ENCODE results near the gene OAS2.
"Not testable (repeated sequence)": the region's sequence is repeated elsewhere in the genome, so short reads cannot be mapped to it uniquely, and the experiment has no call there.

The OAS2 gene

GRCh38 chr12:112942572-112942971 is 35.7 kb upstream of the OAS2 start:
- Mint-ChIP-seq H3K27ac (peak overlapping the region in 1 of 2 donors; percentile 74), H3K27me3 (no peaks in the 10 kb centered on the region), H3K36me3 (ENCODE audit: insufficient read depth) (peaks cover 18% of the 10 kb centered on the region), H3K4me1 (ENCODE audit: low read depth in 2 of 2) (peaks cover 16 to 20% of the 10 kb centered on the region in 2 donors), H3K9me3 (no peaks in the 10 kb centered on the region), H3K4me3 (no peak overlapping the region)
- ATAC-seq (replicated peaks) (no peak), DNase-seq (no peak)

GRCh38 chr12:112944024-112944690 is 34.2 kb upstream of the OAS2 start:
- Mint-ChIP-seq H3K36me3 (ENCODE audit: insufficient read depth) (peaks cover 18% of the 10 kb centered on the region), H3K9me3 (no peaks in the 10 kb centered on the region), H3K27me3 (no peaks in the 10 kb centered on the region), H3K4me3 (no peak overlapping the region), H3K4me1 (ENCODE audit: low read depth in 2 of 2) (peaks cover 10 to 11% of the 10 kb centered on the region in 2 donors), H3K27ac (no peak overlapping the region)
- ATAC-seq (replicated peaks) = no peak
- DNase-seq = no peak

GRCh38 chr12:112945515-112945914 is 32.8 kb upstream of the OAS2 start:
- Mint-ChIP-seq H3K27ac (no peak overlapping the region), H3K4me1 (ENCODE audit: low read depth in 2 of 2) (no peaks in the 10 kb centered on the region), H3K36me3 (ENCODE audit: insufficient read depth) (peaks cover 28% of the 10 kb centered on the region), H3K27me3 (no peaks in the 10 kb centered on the region), H3K9me3 (no peaks in the 10 kb centered on the region), H3K4me3 (no peak overlapping the region)
- DNase-seq (no peak), ATAC-seq (replicated peaks) (no peak)

GRCh38 chr12:112946236-112947000 is 31.9 kb upstream of the OAS2 start:
- Mint-ChIP-seq H3K4me3 (no peak overlapping the region), H3K27ac (no peak overlapping the region), H3K9me3 (no peaks in the 10 kb centered on the region), H3K4me1 (ENCODE audit: low read depth in 2 of 2) (no peaks in the 10 kb centered on the region), H3K27me3 (no peaks in the 10 kb centered on the region), H3K36me3 (ENCODE audit: insufficient read depth) (peaks cover 36% of the 10 kb centered on the region)
- no peak for DNase-seq
- no peak for ATAC-seq (replicated peaks)

- H3K4me3 Mint-ChIP-seq = no peak overlapping the region
- H3K27ac Mint-ChIP-seq = no peak overlapping the region
- H3K4me1 Mint-ChIP-seq (ENCODE audit: low read depth in 2 of 2) = no peaks in the 10 kb centered on the region
- peaks cover 35% of the 10 kb centered on the region for H3K36me3 Mint-ChIP-seq (ENCODE audit: insufficient read depth)
- H3K9me3 Mint-ChIP-seq = no peaks in the 10 kb centered on the region
- ATAC-seq (replicated peaks) (no peak), DNase-seq (no peak)
- H3K27me3 Mint-ChIP-seq = no peaks in the 10 kb centered on the region
Observed at GRCh38 chr12:112947314-112947713, 31.0 kb upstream of the OAS2 start.

GRCh38 chr12:112947761-112948160 is 30.6 kb upstream of the OAS2 start:
- Mint-ChIP-seq H3K4me3 (no peak overlapping the region), H3K4me1 (ENCODE audit: low read depth in 2 of 2) (no peaks in the 10 kb centered on the region), H3K9me3 (no peaks in the 10 kb centered on the region), H3K27ac (peak overlapping the region in 1 of 2 donors; percentile 46), H3K27me3 (no peaks in the 10 kb centered on the region), H3K36me3 (ENCODE audit: insufficient read depth) (peaks cover 38% of the 10 kb centered on the region)
- ATAC-seq (replicated peaks) (no peak), DNase-seq (no peak)

GRCh38 chr12:112948806-112949205 is 29.5 kb upstream of the OAS2 start:
- Mint-ChIP-seq H3K27ac (no peak overlapping the region), H3K36me3 (ENCODE audit: insufficient read depth) (peaks cover 38% of the 10 kb centered on the region), H3K4me3 (no peak overlapping the region), H3K4me1 (ENCODE audit: low read depth in 2 of 2) (no peaks in the 10 kb centered on the region), H3K9me3 (no peaks in the 10 kb centered on the region), H3K27me3 (no peaks in the 10 kb centered on the region)
- DNase-seq (no peak), ATAC-seq (replicated peaks) (no peak)

GRCh38 chr12:112950701-112951100 is 27.6 kb upstream of the OAS2 start:
- H3K36me3 Mint-ChIP-seq (ENCODE audit: insufficient read depth) = peaks cover 23% of the 10 kb centered on the region
- ATAC-seq (replicated peaks) = no peak

GRCh38 chr12:112957125-112957524 is 21.2 kb upstream of the OAS2 start:
- H3K27ac Mint-ChIP-seq; H3K36me3 Mint-ChIP-seq (ENCODE audit: insufficient read depth); ATAC-seq (replicated peaks): not testable (repeated sequence)

More at GRCh38 chr12:112950701-112951100, 27.6 kb upstream of the OAS2 start:
- H3K27me3 Mint-ChIP-seq = no peaks in the 10 kb centered on the region
- no peak overlapping the region for H3K4me3 Mint-ChIP-seq
- no peaks in the 10 kb centered on the region for H3K9me3 Mint-ChIP-seq
- H3K4me1 Mint-ChIP-seq (ENCODE audit: low read depth in 2 of 2) = no peaks in the 10 kb centered on the region
- DNase-seq = no peak
- H3K27ac Mint-ChIP-seq = no peak overlapping the region

GRCh38 chr12:112961074-112961473 is 17.2 kb upstream of the OAS2 start:
- Mint-ChIP-seq H3K4me1 (ENCODE audit: low read depth in 2 of 2) (peaks cover 6% of the 10 kb centered on the region in 2 donors), H3K27ac (no peak overlapping the region), H3K27me3 (no peaks in the 10 kb centered on the region), H3K9me3 (no peaks in the 10 kb centered on the region), H3K36me3 (ENCODE audit: insufficient read depth) (peaks cover 21% of the 10 kb centered on the region), H3K4me3 (no peak overlapping the region)
- DNase-seq (no peak), ATAC-seq (replicated peaks) (no peak)

More at GRCh38 chr12:112957125-112957524, 21.2 kb upstream of the OAS2 start:
- not testable (repeated sequence) for H3K9me3 Mint-ChIP-seq; H3K4me3 Mint-ChIP-seq; DNase-seq; H3K4me1 Mint-ChIP-seq (ENCODE audit: low read depth in 2 of 2); H3K27me3 Mint-ChIP-seq

GRCh38 chr12:112961536-112961935 is 16.8 kb upstream of the OAS2 start:
- no peak overlapping the region for H3K27ac Mint-ChIP-seq
- no peak for ATAC-seq (replicated peaks)
- H3K27me3 Mint-ChIP-seq = no peaks in the 10 kb centered on the region

GRCh38 chr12:112962561-112962960 is 15.8 kb upstream of the OAS2 start:
- Mint-ChIP-seq H3K9me3 (no peaks in the 10 kb centered on the region), H3K27me3 (no peaks in the 10 kb centered on the region), H3K4me1 (ENCODE audit: low read depth in 2 of 2) (peaks cover 4 to 6% of the 10 kb centered on the region in 2 donors), H3K36me3 (ENCODE audit: insufficient read depth) (peaks cover 26% of the 10 kb centered on the region), H3K4me3 (no peak overlapping the region), H3K27ac (no peak overlapping the region)
- no peak for DNase-seq
- ATAC-seq (replicated peaks) = no peak

More at GRCh38 chr12:112961536-112961935, 16.8 kb upstream of the OAS2 start:
- Mint-ChIP-seq H3K4me1 (ENCODE audit: low read depth in 2 of 2) (peaks cover 4 to 6% of the 10 kb centered on the region in 2 donors), H3K9me3 (no peaks in the 10 kb centered on the region), H3K4me3 (no peak overlapping the region), H3K36me3 (ENCODE audit: insufficient read depth) (peaks cover 24% of the 10 kb centered on the region)
- no peak for DNase-seq

- H3K4me1 Mint-ChIP-seq (ENCODE audit: low read depth in 2 of 2) = peaks cover 4 to 6% of the 10 kb centered on the region in 2 donors
- DNase-seq = no peak
- ATAC-seq (replicated peaks) = no peak
- H3K4me3 Mint-ChIP-seq = no peak overlapping the region
- H3K27me3 Mint-ChIP-seq = no peaks in the 10 kb centered on the region
- H3K9me3 Mint-ChIP-seq = no peaks in the 10 kb centered on the region
- peaks cover 29% of the 10 kb centered on the region for H3K36me3 Mint-ChIP-seq (ENCODE audit: insufficient read depth)
- no peak overlapping the region for H3K27ac Mint-ChIP-seq
Observed at GRCh38 chr12:112963227-112963861, 15.0 kb upstream of the OAS2 start.
